ENCODE results near the gene TP53RK. TPM values are rescaled to one million over a fixed set of nuclear protein-coding genes. Genes with fewer than 3 reads are reported as not detected.

Gene TP53RK
- total RNA-seq, 2 experiments from 2014 or later = 15.2 to 18.0 TPM

DNA sequence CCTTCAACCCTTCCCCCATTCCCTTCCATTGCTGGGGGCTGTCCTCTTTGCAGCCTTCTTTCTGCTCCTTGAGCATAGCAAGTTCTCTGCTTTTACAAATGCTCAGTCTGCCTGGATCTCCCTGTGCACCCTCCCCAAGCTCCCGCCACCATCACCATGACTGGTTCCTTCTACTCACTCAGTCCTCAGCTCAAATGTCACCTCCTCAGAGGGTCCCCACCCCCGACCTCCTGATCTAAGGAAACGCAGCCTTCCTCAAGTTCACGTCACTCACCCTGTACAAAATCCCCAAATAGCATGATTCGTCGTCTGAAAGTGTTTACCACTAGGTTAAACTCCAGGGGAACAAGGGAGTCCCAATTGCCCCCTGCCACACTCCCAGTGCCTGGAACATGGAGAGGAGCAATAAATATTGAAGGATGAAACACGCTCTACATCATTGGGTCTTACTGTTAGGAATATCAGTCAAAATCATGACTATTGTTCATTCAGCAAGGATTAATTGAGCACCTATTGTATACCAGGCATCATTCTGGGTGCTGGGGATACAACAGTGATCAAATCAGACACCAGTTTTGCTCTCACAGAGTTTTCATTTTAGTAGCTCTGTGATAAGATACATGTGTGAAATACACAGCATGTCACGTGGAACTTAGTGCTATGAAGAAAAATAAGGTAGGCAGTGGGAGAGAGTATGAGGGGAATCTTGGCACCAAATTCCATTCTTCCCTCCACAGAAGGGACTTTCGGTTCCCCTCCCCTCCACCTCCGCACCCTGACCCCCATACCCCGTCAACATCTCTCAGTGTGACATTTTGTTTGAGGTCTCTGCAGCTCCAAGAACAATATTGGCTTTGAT, 15.6 kb downstream of the TP53RK start:
- peaks cover 6% of the 10 kb centered on the region for H3K9me3 Mint-ChIP-seq

DNA sequence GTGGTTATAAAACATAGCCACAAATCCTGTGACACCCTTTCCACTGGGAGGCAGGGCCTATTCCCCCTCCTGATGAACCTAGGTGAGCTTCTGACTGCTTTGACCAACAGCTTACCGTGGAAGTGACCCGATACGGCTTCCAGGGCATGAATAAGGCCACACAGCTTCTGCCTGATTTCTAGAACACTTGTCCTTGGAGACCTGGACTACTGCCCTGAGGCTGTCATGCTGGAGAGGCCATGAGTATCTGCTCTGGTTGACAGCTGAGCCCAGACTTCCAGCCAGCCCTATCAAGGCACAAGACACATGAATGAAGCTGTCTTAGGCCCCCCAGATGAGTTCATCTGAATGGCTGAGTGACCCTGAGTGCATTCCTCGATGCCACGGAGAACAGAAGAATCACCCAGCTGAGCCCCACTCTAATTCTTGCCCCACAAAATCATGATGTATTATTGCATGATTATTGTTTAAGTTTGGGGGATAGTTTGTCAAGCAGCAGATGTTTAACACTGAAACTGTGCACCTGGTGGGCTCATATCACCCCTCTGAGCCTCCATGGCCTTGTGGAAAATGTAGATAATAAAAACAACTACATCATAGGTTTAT, 16.6 kb downstream of the TP53RK start:
- Mint-ChIP-seq H3K9me3 (peaks cover 6% of the 10 kb centered on the region), H3K4me3 (no peak overlapping the region), H3K36me3 (ENCODE audit: low read depth) (no peaks in the 10 kb centered on the region), H3K4me1 (no peaks in the 10 kb centered on the region), H3K27ac (no peak overlapping the region), H3K27me3 (no peaks in the 10 kb centered on the region)
- no peak for DNase-seq
- CTCF ChIA-PET = no interaction called here
- POLR2A ChIA-PET = no interaction called here

More for the DNA sequence above, 15.6 kb downstream of the TP53RK start:
- H3K4me3 Mint-ChIP-seq = no peak overlapping the region
- H3K27ac Mint-ChIP-seq = no peak overlapping the region
- no peaks in the 10 kb centered on the region for H3K4me1 Mint-ChIP-seq
- DNase-seq = no peak
- no peaks in the 10 kb centered on the region for H3K36me3 Mint-ChIP-seq (ENCODE audit: low read depth)
- no peaks in the 10 kb centered on the region for H3K27me3 Mint-ChIP-seq
- POLR2A ChIA-PET = no interaction called here
- CTCF ChIA-PET = no interaction called here

DNA sequence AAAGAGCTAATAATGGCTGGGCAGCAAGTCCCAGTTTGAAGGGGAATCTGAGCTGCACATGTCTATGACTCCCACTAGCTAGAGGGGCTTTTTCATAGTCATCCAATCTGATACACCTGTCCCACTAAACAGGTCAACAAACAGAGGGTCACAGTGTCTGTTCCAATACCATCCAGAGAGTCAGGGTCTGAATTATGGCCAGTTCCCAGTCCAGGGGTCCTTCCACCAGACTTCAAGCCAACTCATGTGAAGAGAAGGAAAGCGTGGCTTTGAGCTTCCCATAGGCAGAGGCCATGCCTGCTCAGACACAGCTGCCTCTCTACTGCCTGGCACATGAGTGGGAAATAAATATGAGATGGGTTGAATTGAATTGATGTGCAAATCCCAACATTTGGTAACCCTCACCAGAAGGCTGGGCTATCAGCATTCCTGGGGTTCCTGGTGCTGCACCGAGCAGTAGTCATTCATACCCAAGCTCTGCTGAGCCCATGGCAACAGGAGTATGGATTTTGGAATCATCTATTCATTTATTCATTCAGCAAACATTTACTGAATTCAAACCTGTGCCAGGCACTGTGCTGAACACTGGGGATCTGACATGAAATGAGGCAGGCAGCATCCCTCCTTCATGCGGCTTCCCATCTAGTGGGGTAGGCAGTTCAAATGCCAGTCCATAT, 17.2 kb downstream of the TP53RK start:
- CTCF ChIA-PET = interaction anchor here (1.0 kb wide), 1 partner anchor 16 kb away, joined by 3 read pairs; no protein-coding TSS in a partner anchor
- DNase-seq = no peak
- Mint-ChIP-seq H3K4me3 (no peak overlapping the region), H3K27ac (no peak overlapping the region), H3K4me1 (no peaks in the 10 kb centered on the region), H3K27me3 (no peaks in the 10 kb centered on the region), H3K9me3 (peaks cover 6% of the 10 kb centered on the region), H3K36me3 (ENCODE audit: low read depth) (no peaks in the 10 kb centered on the region)
- POLR2A ChIA-PET = no interaction called here

DNA sequence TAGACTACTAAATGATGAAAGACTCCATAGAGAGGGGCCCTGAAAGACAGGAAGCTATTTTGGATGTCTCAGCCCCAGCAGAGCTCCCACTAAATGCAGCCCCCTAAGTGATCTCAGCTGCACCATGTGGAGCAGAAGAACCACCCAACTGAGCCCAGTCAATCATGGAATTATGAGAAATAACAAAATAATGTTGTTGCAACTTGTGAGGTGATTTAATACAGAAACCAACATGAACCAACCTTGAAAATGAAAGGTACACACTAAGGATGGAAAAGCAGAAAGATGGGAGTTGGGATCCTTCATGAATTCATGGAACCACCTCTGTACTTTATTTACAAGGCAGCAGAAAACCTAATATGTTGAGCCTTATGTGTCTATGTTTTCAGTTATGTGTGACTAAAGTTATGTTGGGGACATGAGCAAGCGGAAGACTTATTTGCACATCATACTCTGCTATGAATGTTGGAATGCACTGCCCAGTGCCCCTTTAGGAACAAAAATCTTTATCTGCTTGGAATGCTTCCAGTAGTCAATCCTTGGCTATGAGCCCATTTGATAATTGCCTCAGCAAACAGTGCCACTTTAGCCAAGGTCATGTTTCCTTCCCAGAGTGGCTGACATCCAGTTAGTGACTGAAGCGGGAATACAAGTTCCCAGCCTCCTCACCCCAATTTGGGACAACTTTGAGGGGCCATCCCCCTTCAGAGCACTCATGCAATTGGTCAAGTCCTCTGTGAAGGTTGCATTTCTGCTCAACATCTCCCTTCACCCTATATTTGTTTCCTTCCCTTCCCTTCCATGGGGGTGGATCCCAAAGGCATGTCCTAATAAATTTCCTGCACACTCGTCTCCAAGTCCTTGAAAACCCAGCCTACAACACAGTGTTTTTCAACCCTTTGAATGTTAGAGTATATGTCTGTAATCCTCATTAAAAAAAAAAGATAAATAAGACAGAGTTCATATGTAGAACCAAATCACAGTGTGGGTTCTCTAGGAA, 18.4 kb downstream of the TP53RK start:
- no peaks in the 10 kb centered on the region for H3K4me1 Mint-ChIP-seq
- peaks cover 6% of the 10 kb centered on the region for H3K9me3 Mint-ChIP-seq
- POLR2A ChIA-PET = no interaction called here
- CTCF ChIA-PET = interaction anchor here (1.0 to 1.2 kb wide), 2 partner anchors 10 to 17 kb away, joined by 3 read pairs; no protein-coding TSS in a partner anchor
- no peaks in the 10 kb centered on the region for H3K27me3 Mint-ChIP-seq
- no peak overlapping the region for H3K4me3 Mint-ChIP-seq
- no peak for DNase-seq
- H3K36me3 Mint-ChIP-seq (ENCODE audit: low read depth) = no peaks in the 10 kb centered on the region
- H3K27ac Mint-ChIP-seq = no peak overlapping the region

DNA sequence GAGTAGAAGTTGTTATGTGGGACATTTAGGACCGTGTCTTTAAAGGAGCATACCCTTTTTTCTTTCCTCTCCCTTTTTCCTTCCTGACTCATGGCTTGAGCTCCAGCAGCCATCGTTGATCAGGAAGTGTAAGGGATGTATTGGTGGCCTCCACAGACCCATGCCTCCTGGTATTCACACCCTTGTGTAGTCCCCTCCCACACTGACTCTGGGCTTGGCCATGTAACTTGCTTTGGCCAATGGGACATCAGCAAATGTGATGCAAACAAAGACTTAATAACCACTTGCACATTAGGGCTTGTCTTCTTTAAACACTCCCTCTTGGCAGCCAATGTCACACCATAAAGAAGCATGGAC, 19.0 kb downstream of the TP53RK start:
- ChIA-PET POLR2A (no interaction called here), CTCF (interaction anchor here (1.2 kb wide), 1 partner anchor 10 kb away, joined by 3 read pairs; no protein-coding TSS in a partner anchor)
- H3K4me3 Mint-ChIP-seq = no peak overlapping the region
- peaks cover 6% of the 10 kb centered on the region for H3K9me3 Mint-ChIP-seq
- no peak for DNase-seq
- no peaks in the 10 kb centered on the region for H3K36me3 Mint-ChIP-seq (ENCODE audit: low read depth)
- no peaks in the 10 kb centered on the region for H3K4me1 Mint-ChIP-seq
- H3K27me3 Mint-ChIP-seq = no peaks in the 10 kb centered on the region
- H3K27ac Mint-ChIP-seq = no peak overlapping the region

DNA sequence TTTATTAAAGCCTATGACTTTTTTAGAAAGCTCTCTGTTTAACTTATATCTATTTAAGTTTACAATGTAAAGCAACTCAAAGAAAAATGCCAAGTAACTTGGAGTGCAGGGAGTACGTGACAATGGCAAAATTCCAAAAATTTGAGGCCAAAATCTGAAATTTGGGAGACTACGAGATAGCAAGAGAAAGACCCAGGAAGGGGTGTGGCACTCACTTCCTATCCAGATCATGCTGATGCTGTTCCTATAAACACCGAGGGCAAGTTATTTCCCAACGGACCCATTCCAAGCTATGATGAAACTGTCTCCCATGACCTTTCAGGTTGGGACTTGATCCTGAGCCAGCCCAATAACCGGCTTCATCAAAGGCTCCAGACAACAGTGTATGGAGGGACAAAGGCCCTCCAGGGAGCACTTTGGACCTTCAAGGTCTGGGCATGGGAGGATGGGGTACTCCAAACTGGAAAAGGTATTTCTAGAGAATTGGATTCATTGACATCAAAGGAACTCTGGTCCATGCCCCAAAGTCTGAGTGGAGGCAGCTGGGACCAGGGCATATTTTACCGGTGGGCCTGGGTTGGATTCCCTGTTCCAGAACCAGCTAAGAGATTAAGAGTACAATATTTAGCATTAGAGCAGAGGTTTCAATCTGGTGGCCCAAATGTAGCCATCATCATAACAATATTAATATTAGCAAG, 22.3 kb downstream of the TP53RK start:
- no peak overlapping the region for H3K4me3 Mint-ChIP-seq
- no peaks in the 10 kb centered on the region for H3K36me3 Mint-ChIP-seq (ENCODE audit: low read depth)
- H3K4me1 Mint-ChIP-seq = no peaks in the 10 kb centered on the region
- no peaks in the 10 kb centered on the region for H3K27me3 Mint-ChIP-seq
- ChIA-PET CTCF (interaction anchor here (0.9 kb wide), 1 partner anchor 22 kb away, joined by 3 read pairs; the partner anchor contains the start of gene TP53RK), POLR2A (no interaction called here)
- H3K27ac Mint-ChIP-seq = no peak overlapping the region
- H3K9me3 Mint-ChIP-seq = peaks cover 6% of the 10 kb centered on the region
- no peak for DNase-seq

DNA sequence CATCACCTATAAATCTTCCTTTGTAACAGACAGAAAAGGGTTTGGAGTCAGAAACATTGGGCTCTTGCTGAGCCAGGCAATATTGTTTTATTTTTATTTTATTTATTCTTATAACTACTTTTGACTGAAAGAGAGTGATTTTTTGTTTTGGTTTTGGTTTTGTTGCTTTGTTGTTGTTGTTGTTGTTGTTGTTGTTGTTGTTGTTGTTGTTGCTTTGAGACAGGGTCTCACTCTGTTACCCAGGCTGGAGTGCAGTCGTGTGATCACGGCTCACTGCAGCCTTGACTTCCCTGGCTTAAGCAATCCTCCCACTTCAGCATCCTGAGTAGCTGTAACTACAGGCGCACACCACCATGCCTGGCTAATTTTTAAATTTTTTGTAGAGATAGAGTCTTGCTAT, 22.9 kb downstream of the TP53RK start:
- Mint-ChIP-seq H3K9me3 (peaks cover 5% of the 10 kb centered on the region), H3K27ac (no peak overlapping the region), H3K36me3 (ENCODE audit: low read depth) (no peaks in the 10 kb centered on the region), H3K27me3 (no peaks in the 10 kb centered on the region), H3K4me3 (no peak overlapping the region), H3K4me1 (no peaks in the 10 kb centered on the region)
- DNase-seq = no peak
- ChIA-PET CTCF (no interaction called here), POLR2A (no interaction called here)

DNA sequence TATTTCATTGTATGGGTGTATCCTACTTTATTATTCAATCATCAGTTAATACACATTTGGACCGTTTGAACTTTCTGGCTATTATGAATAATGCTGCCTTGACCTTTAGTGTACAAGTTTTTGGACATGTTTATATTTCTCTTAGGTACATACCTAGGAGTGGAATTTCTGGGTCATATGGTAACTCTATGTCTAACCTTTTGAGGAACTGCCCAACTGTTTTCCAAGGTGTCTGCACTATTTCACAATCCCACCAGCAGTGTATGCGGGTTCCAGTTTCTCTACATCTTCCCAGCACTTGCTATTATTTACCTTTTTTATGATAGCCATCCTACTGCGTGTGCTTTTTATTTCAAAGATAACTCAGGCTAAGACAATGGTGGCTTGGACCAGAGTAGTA, 23.6 kb downstream of the TP53RK start:
- Mint-ChIP-seq H3K9me3 (peaks cover under 1% of the 10 kb centered on the region), H3K27ac (no peak overlapping the region), H3K4me1 (no peaks in the 10 kb centered on the region), H3K36me3 (ENCODE audit: low read depth) (no peaks in the 10 kb centered on the region), H3K4me3 (no peak overlapping the region), H3K27me3 (no peaks in the 10 kb centered on the region)
- DNase-seq = no peak
- ChIA-PET POLR2A (no interaction called here), CTCF (no interaction called here)

DNA sequence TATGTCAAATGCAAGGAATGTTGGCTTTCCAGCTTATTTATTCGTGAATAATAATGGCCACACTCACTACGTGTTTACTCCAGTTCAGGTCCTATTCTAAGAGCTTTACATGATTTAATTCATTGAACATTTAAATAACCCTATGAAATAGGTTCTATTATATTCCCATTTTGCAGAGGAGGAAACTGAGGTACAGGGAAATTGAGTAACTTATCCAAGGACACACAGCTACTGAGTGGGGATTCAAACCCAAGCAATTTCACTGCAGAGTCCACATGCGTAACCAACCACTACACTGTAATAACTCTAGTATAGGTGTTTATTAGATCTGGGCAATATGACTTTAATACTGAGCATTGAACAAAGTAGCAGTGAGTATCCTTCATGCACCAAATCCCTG, 25.7 kb downstream of the TP53RK start:
- Mint-ChIP-seq H3K27ac (no peak overlapping the region), H3K9me3 (no peaks in the 10 kb centered on the region), H3K4me1 (no peaks in the 10 kb centered on the region), H3K4me3 (no peak overlapping the region), H3K27me3 (no peaks in the 10 kb centered on the region), H3K36me3 (ENCODE audit: low read depth) (no peaks in the 10 kb centered on the region)
- ChIA-PET CTCF (interaction anchor here (0.6 kb wide), 1 partner anchor 67 kb away, joined by 3 read pairs; no protein-coding TSS in a partner anchor), POLR2A (no interaction called here)
- no peak for DNase-seq

DNA sequence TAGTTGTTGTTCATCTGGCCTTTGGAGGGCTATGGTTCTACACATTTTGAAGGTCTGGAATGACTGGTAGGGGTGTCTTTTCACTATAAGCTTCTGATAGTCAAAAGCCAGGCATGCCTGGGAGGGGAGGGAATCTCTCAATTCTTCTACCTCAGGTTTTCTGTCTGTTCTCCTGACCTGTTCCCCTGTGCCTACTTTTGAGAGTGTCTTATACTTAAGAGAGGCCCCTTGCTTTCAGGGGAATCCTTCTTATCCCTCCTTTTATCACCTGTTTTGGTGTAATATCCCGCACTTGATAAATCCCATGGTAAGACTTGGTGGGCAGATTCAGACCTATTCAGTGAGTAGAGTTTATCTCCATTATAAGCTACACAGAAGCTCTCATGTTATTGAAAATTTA, 27.6 kb downstream of the TP53RK start:
- Mint-ChIP-seq H3K27me3 (no peaks in the 10 kb centered on the region), H3K27ac (no peak overlapping the region), H3K4me3 (no peak overlapping the region), H3K4me1 (no peaks in the 10 kb centered on the region), H3K9me3 (no peaks in the 10 kb centered on the region), H3K36me3 (ENCODE audit: low read depth) (no peaks in the 10 kb centered on the region)
- CTCF ChIA-PET = no interaction called here
- POLR2A ChIA-PET = no interaction called here
- no peak for DNase-seq

DNA sequence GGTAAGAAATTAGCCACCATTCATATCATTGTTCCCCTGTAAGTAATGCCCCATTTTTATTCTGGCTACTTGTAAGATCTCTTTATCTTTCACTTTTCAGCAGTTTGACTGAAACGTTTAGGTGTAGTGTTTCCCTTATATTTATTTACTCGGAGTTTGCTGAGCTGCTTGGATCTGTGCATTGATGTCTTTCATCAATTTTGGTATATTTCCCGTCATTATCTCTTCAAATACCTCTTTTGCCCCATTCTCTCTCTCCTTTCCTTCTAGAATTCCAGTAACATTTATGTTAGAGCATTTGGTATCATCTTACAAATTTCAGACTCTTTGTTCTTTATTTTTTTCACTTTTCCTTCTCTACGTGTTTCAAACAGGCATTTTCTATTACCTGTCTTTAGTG, 28.8 kb downstream of the TP53RK start:
- Mint-ChIP-seq H3K4me1 (no peaks in the 10 kb centered on the region), H3K36me3 (ENCODE audit: low read depth) (no peaks in the 10 kb centered on the region), H3K4me3 (no peak overlapping the region), H3K27me3 (no peaks in the 10 kb centered on the region), H3K9me3 (no peaks in the 10 kb centered on the region), H3K27ac (no peak overlapping the region)
- DNase-seq = no peak
- ChIA-PET CTCF (no interaction called here), POLR2A (no interaction called here)

DNA sequence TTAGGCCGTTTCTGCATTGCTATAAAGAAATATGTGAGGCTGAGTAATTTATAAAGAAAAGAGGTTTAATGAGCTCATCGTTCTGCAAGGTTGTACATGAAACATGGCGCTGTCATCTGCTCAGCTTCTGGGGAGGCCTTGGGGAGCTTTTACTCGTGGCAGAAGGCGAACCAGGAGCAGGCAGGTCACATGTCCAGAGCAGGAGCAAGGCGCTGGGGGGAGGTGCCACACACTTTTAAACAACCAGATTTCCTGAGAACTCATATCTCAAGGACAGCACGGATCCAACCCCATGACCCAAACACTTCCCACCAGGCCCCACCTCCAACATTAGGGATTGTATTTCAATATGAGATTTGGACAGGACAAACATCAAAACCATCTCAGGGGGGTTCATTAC, 31.6 kb downstream of the TP53RK start:
- CTCF ChIA-PET = no interaction called here
- Mint-ChIP-seq H3K36me3 (ENCODE audit: low read depth) (no peaks in the 10 kb centered on the region), H3K27me3 (peaks cover 12% of the 10 kb centered on the region), H3K4me3 (no peak overlapping the region), H3K4me1 (no peaks in the 10 kb centered on the region), H3K9me3 (no peaks in the 10 kb centered on the region), H3K27ac (no peak overlapping the region)
- no peak for DNase-seq
- POLR2A ChIA-PET = interaction anchor here (0.6 kb wide), 1 partner anchor 11 kb away, joined by 8 read pairs; no protein-coding TSS in a partner anchor
